Nephron (organoid): ENCODE results near the gene PAGE2.

Experiments
- H3K27ac Mint-ChIP-seq, 3 experiments: 2 replicates each; pipeline ENCODE4 v1.8.0; 2020; ENCODE audit warnings: mixed read lengths in 3 of 3, mild to moderate bottlenecking in 2 of 3, moderate library complexity in 1 of 3
- H3K27me3 Mint-ChIP-seq: 2 replicates; pipeline ENCODE4 v1.8.0; 2021; ENCODE audit warnings: low read depth, mild to moderate bottlenecking, moderate library complexity, mixed read lengths
- H3K36me3 Mint-ChIP-seq: 2 replicates; pipeline ENCODE4 v1.8.0; 2020; ENCODE audit warnings: low read depth, mixed read lengths
- H3K4me1 Mint-ChIP-seq: 2 replicates; pipeline ENCODE4 v1.8.0; 2020; ENCODE audit warnings: mixed read lengths
- H3K4me3 Mint-ChIP-seq, 3 experiments: 2 replicates each; pipeline ENCODE4 v1.8.0; 2020; ENCODE audit warnings: mild to moderate bottlenecking in 3 of 3, mixed read lengths in 3 of 3, moderate library complexity in 2 of 3
- H3K9me3 Mint-ChIP-seq: 2 replicates; pipeline ENCODE4 v1.8.0; 2020; ENCODE audit warnings: mixed read lengths
- CTCF ChIP-seq, 3 experiments: fragments of 200-600 bp; sonication (generic); IDR thresholded peaks; one replicate each; pipeline ENCODE4 v1.5.0; 2021; ENCODE audit warnings: antibody characterized with exemption in 3 of 3; ENCODE audit not compliant: unreplicated experiment in 3 of 3

The PAGE2 gene

GRCh38 chrX:55119712-55120111 lies 30.9 kb downstream of the PAGE2 start:
- Mint-ChIP-seq H3K27me3 (no peaks in the 10 kb centered on the region), H3K4me3 (no peak overlapping the region), H3K27ac (peak overlapping the region; percentile 71 to 79 (median 73)), H3K4me1 (no peaks in the 10 kb centered on the region), H3K9me3 (no peaks in the 10 kb centered on the region), H3K36me3 (no peaks in the 10 kb centered on the region)
- no peak for TF ChIP-seq CTCF (IDR thresholded peaks at IDR 0.05; ENCODE audit: unreplicated experiment in 3 of 3)

GRCh38 chrX:55120761-55121358 lies 32.0 kb downstream of the PAGE2 start:
- Mint-ChIP-seq H3K27me3 (no peaks in the 10 kb centered on the region), H3K4me3 (no peak overlapping the region), H3K36me3 (no peaks in the 10 kb centered on the region), H3K9me3 (no peaks in the 10 kb centered on the region), H3K27ac (peak overlapping the region; percentile 71 to 79 (median 73)), H3K4me1 (no peaks in the 10 kb centered on the region)
- TF ChIP-seq CTCF (IDR thresholded peaks at IDR 0.05; ENCODE audit: unreplicated experiment in 3 of 3): no peak

- no peaks in the 10 kb centered on the region for H3K4me1 Mint-ChIP-seq
- no peaks in the 10 kb centered on the region for H3K36me3 Mint-ChIP-seq
- no peaks in the 10 kb centered on the region for H3K9me3 Mint-ChIP-seq
These were observed 35.1 kb downstream of the PAGE2 start for GRCh38 chrX:55123900-55124299.

GRCh38 chrX:55127692-55128091 lies 38.9 kb downstream of the PAGE2 start:
- Mint-ChIP-seq H3K9me3 (no peaks in the 10 kb centered on the region), H3K4me1 (no peaks in the 10 kb centered on the region), H3K36me3 (no peaks in the 10 kb centered on the region), H3K27me3 (no peaks in the 10 kb centered on the region), H3K4me3 (no peak overlapping the region), H3K27ac (no peak overlapping the region)
- no peak for TF ChIP-seq CTCF (IDR thresholded peaks at IDR 0.05; ENCODE audit: unreplicated experiment in 3 of 3)

More at GRCh38 chrX:55123900-55124299, 35.1 kb downstream of the PAGE2 start:
- TF ChIP-seq CTCF (IDR thresholded peaks at IDR 0.05; ENCODE audit: unreplicated experiment in 3 of 3): no peak
- H3K4me3 Mint-ChIP-seq: no peak overlapping the region
- no peak overlapping the region for H3K27ac Mint-ChIP-seq
- H3K27me3 Mint-ChIP-seq: no peaks in the 10 kb centered on the region

- H3K4me1 Mint-ChIP-seq: no peaks in the 10 kb centered on the region
- TF ChIP-seq CTCF (IDR thresholded peaks at IDR 0.05; ENCODE audit: unreplicated experiment in 3 of 3): no peak
- no peak overlapping the region for H3K4me3 Mint-ChIP-seq
- no peak overlapping the region for H3K27ac Mint-ChIP-seq
- no peaks in the 10 kb centered on the region for H3K27me3 Mint-ChIP-seq
- no peaks in the 10 kb centered on the region for H3K9me3 Mint-ChIP-seq
- H3K36me3 Mint-ChIP-seq: no peaks in the 10 kb centered on the region
These were observed 40.5 kb downstream of the PAGE2 start for GRCh38 chrX:55129361-55129760.

- TF ChIP-seq CTCF (IDR thresholded peaks at IDR 0.05; ENCODE audit: unreplicated experiment in 3 of 3): no peak
- Mint-ChIP-seq H3K4me3 (no peak overlapping the region), H3K36me3 (no peaks in the 10 kb centered on the region), H3K4me1 (no peaks in the 10 kb centered on the region), H3K9me3 (no peaks in the 10 kb centered on the region), H3K27me3 (no peaks in the 10 kb centered on the region), H3K27ac (no peak overlapping the region)
These were observed 41.7 kb downstream of the PAGE2 start for GRCh38 chrX:55130481-55130880.
